ENCODE data around the gene LY86. TPM values are rescaled to one million over a fixed set of nuclear protein-coding genes. Genes with fewer than 3 reads are reported as not detected.

LY86 gene
- total RNA-seq, 1 donor from 2014 or later: not detected

DNA sequence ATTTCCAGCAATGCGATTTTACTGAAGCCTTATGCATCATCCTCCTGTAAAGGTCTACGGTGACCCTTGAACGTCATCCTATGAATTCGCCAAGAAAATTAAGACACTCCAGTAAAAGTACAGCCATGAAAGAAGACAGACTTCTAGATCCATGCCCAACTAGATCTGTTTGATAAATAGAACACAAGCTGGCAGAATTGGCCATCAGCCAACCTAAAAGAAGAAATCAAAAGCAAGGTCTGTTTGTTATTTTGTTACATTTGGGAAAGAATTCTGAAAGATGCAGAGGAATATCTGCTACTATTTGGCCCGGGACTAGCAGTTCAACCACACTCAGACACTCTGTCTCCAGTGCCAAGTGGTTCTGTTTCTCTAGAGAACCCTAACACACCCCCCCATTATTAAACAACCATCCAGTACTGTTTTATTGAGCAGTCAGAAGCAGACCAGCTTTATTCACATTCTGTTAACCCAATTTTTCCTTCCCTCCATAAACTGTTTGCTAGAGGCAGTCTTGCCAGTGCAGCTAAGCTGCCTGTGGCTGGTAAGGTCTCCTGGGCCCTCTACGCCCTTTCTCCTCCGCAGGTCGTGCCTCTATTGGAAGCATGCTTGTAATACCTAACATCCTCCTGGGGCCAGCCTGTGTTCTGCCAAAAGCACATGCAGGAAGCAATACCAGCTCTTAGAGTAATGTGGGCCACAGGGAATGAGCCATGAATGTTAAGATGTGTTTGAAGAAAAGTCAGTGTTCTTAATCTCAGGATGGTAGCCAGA is 30.7 kb downstream of the LY86 start:
- H3K27ac Mint-ChIP-seq (ENCODE audit: unreplicated experiment): no peak overlapping the region
- H3K27me3 Mint-ChIP-seq (ENCODE audit: low read depth): peaks cover 2% of the 10 kb centered on the region
- TF ChIP-seq CTCF (conservative IDR thresholded peaks at IDR 0.05): no peak
- peaks cover 4% of the 10 kb centered on the region for H3K4me1 Mint-ChIP-seq
- no peak for DNase-seq (ENCODE audit: low read depth, low spot score)
- H3K36me3 Mint-ChIP-seq (ENCODE audit: low read depth): no peaks in the 10 kb centered on the region
- no peaks in the 10 kb centered on the region for H3K9me3 Mint-ChIP-seq
- no peak overlapping the region for H3K4me3 Mint-ChIP-seq

- Mint-ChIP-seq H3K4me1 (no peaks in the 10 kb centered on the region), H3K27ac (ENCODE audit: unreplicated experiment) (no peak overlapping the region)
- TF ChIP-seq CTCF (conservative IDR thresholded peaks at IDR 0.05): no peak
Observed at GRCh38 chr6:6620766-6621425, 32.4 kb downstream of the LY86 start.

GRCh38 chr6:6622501-6622900 is 34.0 kb downstream of the LY86 start:
- H3K4me1 Mint-ChIP-seq: no peaks in the 10 kb centered on the region
- H3K4me3 Mint-ChIP-seq: no peak overlapping the region
- no peaks in the 10 kb centered on the region for H3K9me3 Mint-ChIP-seq
- no peaks in the 10 kb centered on the region for H3K36me3 Mint-ChIP-seq (ENCODE audit: low read depth)
- H3K27me3 Mint-ChIP-seq (ENCODE audit: low read depth): no peaks in the 10 kb centered on the region
- no peak for DNase-seq (ENCODE audit: low read depth, low spot score)
- TF ChIP-seq CTCF (conservative IDR thresholded peaks at IDR 0.05): no peak
- H3K27ac Mint-ChIP-seq (ENCODE audit: unreplicated experiment): no peak overlapping the region

More at GRCh38 chr6:6620766-6621425, 32.4 kb downstream of the LY86 start:
- no peak for DNase-seq (ENCODE audit: low read depth, low spot score)
- no peaks in the 10 kb centered on the region for H3K9me3 Mint-ChIP-seq
- H3K4me3 Mint-ChIP-seq: no peak overlapping the region
- H3K27me3 Mint-ChIP-seq (ENCODE audit: low read depth): no peaks in the 10 kb centered on the region
- H3K36me3 Mint-ChIP-seq (ENCODE audit: low read depth): no peaks in the 10 kb centered on the region

DNA sequence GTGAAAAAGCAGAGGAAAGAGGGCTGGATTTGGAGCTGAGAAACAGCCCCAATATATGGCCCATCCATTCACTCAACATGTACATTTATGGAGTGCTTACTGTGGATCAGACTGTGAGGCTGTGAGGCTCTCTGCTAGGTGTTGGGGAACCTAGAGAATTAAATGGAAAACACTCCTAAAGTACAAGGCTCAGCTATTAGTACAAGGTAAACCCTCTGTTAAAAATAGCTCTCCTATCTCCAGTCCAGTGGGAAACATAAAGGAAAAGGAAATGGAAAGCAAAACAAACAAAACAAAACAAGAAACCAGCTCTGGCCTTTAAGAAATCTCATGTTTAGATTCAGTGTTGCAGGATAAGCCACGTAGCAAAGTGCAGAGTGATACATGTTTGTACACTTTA is 35.0 kb downstream of the LY86 start:
- no peak for DNase-seq (ENCODE audit: low read depth, low spot score)
- Mint-ChIP-seq H3K4me3 (no peak overlapping the region), H3K27me3 (ENCODE audit: low read depth) (no peaks in the 10 kb centered on the region), H3K4me1 (no peaks in the 10 kb centered on the region), H3K27ac (ENCODE audit: unreplicated experiment) (no peak overlapping the region), H3K36me3 (ENCODE audit: low read depth) (no peaks in the 10 kb centered on the region), H3K9me3 (no peaks in the 10 kb centered on the region)
- TF ChIP-seq CTCF (conservative IDR thresholded peaks at IDR 0.05): no peak

DNA sequence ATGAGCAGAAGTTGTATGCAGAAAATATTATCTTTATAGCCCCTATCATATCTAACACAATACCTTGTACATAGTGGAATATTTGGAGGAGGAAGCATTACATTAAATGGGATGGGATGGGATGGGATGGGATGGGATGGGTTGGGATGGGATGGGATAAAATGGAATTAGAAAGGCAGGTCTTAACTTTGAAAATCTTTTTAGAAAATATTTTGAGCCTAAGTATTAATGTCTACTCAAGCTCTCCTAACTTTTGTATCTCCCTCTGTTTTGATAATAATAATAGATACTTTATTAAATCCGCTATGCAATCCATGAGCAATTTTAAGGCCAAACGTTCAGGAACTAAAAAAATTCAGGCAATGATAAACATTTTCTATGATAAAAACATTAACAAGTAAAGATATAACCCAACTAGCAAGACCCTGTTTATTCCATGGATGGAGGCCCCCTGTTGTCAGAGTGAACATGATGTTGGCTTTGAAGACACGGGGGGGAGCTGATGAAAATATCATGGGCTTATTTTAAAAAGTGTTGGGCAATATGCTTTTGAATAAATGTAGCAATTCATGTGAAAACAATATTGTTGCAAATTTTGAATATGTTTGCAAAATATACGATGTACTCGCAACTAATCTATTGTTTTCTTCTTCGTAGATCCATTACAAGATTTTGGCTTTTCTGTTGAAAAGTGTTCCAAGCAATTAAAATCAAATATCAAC is 35.9 kb downstream of the LY86 start:
- no peaks in the 10 kb centered on the region for H3K4me1 Mint-ChIP-seq

More for the DNA sequence above, 35.9 kb downstream of the LY86 start:
- H3K27me3 Mint-ChIP-seq (ENCODE audit: low read depth): no peaks in the 10 kb centered on the region
- no peak overlapping the region for H3K27ac Mint-ChIP-seq (ENCODE audit: unreplicated experiment)
- no peak overlapping the region for H3K4me3 Mint-ChIP-seq
- no peak for TF ChIP-seq CTCF (conservative IDR thresholded peaks at IDR 0.05)
- no peaks in the 10 kb centered on the region for H3K9me3 Mint-ChIP-seq
- DNase-seq (ENCODE audit: low read depth, low spot score): no peak
- H3K36me3 Mint-ChIP-seq (ENCODE audit: low read depth): no peaks in the 10 kb centered on the region
